Measurements from ENCODE around the gene AMHR2.
"Not testable (repeated sequence)": the region's sequence is repeated elsewhere in the genome, so short reads cannot be mapped to it uniquely, and the experiment has no call there.

AMHR2 gene

DNA sequence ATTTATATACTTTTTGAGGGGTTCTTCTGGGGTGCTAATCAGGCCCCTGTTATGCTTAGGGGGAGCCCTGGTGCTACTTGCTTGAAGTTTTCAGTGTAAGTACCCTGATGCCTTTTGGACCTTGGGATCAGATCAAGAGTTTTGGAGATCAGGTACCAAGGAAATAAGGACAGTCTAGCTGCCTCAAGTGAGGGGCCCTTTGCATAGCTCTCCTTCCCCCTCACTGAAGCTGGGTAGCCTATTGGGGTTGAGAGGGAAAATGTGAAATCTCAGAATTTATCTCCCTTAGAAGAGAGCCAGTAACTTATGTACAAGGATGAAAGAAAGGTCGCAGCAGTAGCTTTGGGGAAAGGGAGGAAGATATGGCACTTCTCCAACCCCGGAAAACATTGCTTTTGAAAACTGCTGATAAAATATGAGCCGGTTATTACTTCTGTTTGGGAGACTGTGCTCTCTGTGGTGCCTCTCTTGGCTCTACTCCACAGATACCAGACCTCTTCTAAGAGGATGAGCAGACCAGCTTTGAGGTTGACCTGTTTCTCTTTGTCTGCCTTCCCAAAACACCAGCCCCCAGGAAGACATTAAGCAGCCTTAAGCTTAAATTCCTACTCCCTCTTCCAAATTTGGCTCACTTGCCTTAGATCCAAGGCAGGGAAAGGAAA lies 8.8 kb upstream of the AMHR2 start:
- in situ Hi-C loops (cut with HindIII; ENCODE audit: low sequenced_read_pairs): no loop called here
- TF ChIP-seq, protein P1, sequence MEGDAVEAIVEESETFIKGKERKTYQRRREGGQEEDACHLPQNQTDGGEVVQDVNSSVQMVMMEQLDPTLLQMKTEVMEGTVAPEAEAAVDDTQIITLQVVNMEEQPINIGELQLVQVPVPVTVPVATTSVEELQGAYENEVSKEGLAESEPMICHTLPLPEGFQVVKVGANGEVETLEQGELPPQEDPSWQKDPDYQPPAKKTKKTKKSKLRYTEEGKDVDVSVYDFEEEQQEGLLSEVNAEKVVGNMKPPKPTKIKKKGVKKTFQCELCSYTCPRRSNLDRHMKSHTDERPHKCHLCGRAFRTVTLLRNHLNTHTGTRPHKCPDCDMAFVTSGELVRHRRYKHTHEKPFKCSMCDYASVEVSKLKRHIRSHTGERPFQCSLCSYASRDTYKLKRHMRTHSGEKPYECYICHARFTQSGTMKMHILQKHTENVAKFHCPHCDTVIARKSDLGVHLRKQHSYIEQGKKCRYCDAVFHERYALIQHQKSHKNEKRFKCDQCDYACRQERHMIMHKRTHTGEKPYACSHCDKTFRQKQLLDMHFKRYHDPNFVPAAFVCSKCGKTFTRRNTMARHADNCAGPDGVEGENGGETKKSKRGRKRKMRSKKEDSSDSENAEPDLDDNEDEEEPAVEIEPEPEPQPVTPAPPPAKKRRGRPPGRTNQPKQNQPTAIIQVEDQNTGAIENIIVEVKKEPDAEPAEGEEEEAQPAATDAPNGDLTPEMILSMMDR (IDR thresholded peaks at IDR 0.05; ENCODE audit: low read depth, low read length, missing control alignments): no peak
- H3K4me3 ChIP-seq (ENCODE audit: low read depth, low read length): no peak overlapping the region
- no peak for DNase-seq (ENCODE audit: low read depth)

DNA sequence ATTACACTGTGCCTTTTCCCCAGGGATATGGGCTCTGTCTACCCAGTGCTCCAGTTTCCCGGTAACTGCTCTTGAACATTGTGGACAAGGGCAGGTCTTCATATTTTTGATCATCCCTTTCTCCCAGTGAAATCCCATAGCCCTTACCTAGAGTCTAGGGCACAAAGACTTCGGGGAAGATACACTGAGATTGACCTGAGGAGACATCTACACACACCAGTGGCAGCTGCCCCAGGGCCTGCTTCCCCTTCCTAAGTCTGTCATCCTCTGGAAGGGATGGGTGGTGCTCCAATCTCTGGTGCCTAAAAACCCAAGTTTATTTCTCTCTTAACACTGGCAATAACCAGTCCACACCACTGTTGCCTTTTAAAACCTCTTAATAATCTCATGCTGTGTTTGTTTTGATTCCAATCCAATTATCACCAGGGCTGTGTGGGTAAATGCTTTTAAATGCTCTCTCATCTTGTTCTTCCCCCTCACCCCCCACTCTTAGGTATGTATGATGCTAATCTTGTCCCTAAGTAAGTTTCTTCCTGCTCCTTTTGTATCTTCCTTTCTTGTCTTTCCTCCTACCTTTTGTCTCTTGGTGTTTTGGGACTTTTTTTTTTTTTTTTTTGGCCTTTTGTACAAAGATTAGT lies 7.8 kb upstream of the AMHR2 start:
- DNase-seq (ENCODE audit: low read depth); in situ Hi-C loops (cut with HindIII; ENCODE audit: low sequenced_read_pairs); H3K4me3 ChIP-seq (ENCODE audit: low read depth, low read length): not testable (repeated sequence)

DNA sequence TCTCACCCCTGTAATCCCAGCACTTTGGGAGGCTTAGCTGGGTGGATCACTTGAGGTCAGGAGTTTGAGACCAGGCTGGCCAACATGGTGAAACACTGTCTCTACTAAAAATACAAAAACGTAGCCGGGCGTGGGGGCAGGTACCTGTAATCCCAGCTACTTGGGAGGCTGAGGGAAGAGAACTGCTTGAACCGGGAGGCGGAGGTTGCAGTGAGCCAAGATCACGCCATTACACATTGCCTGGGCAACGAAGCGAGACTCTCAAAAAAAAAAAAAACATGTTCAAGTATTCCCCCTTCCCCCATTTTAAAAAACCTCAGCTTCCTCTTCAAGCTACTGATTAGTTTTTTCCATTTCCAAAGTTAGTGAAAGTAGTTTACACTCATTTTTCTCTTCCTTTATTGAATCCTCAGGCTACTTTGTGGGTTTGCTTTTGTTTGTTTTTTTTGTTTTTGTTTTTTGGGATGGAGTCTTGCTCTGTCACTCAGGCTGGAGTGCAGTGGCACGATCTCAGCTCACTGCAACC lies 6.3 kb upstream of the AMHR2 start:
- H3K4me3 ChIP-seq (ENCODE audit: low read depth, low read length); in situ Hi-C loops (cut with HindIII; ENCODE audit: low sequenced_read_pairs); DNase-seq (ENCODE audit: low read depth): not testable (repeated sequence)

DNA sequence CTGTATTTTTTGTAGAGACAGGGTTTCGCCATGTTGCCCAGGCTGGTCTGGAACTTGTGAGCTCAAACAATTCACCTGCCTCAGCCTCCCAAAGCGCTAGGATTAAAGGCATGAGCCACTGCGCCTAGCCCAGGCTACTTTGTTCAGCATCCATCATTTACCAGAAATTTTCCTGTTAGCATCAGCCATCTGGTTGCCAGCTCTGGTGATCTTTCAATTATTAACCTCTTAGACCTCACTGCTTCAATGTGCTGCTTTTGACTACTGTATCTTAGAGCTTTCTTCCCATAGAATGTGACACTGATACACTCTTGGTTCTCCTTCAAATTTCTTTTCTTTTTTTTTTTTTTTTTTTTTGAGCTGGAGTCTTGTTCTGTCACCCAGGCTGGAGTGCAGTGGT lies 5.4 kb upstream of the AMHR2 start:
- TF ChIP-seq, protein P1 (IDR thresholded peaks at IDR 0.05; ENCODE audit: low read depth, low read length, missing control alignments): no peak
- no peak for DNase-seq (ENCODE audit: low read depth)
- no peak overlapping the region for H3K4me3 ChIP-seq (ENCODE audit: low read depth, low read length)
- in situ Hi-C loops (cut with HindIII; ENCODE audit: low sequenced_read_pairs): no loop called here

DNA sequence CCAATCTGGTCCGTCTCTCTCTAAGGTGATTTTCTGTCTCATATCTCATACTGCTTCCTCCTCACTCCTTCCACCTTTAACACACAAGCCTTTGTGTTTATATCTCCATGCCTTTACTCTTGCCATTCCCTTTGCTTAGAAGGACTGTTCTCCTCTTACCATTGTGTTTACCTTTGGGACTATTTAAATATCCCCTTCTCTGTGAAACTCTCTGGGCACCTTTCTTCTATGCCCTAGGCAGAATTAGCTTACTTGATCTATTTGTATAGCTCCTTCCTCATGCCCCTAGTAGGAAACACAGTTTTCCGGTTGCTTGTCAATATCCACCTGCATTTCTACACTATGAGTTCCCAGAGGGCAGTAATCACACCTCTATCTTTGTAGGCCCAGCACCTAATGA lies 3.9 kb upstream of the AMHR2 start:
- H3K4me3 ChIP-seq (ENCODE audit: low read depth, low read length): no peak overlapping the region
- in situ Hi-C loops (cut with HindIII; ENCODE audit: low sequenced_read_pairs): loop anchor here (5.0 kb wide), 1 partner anchor 72 kb away; no protein-coding TSS in a partner anchor
- TF ChIP-seq, protein P1 (IDR thresholded peaks at IDR 0.05; ENCODE audit: low read depth, low read length, missing control alignments): no peak
- DNase-seq (ENCODE audit: low read depth): no peak

DNA sequence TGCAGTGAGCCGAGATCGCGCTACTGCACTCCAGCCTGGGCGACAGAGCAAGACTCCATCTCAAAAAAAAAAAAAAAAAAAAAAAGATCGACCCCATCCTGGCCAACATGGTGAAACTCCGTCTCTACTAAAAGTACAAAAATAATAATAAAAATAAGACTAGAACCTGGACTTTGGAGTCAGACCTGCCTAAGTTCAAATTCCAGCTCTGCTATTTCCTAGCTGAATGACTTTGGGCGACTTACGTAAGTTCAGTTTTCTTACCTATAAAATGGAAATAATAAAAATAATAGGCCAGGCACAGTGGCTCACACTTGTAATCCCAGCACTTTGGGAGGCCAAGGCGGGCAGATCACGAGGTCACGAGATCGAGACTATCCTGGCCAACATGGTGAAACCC lies 1.4 kb upstream of the AMHR2 start:
- DNase-seq (ENCODE audit: low read depth); H3K4me3 ChIP-seq (ENCODE audit: low read depth, low read length): not testable (repeated sequence)
- in situ Hi-C loops (cut with HindIII; ENCODE audit: low sequenced_read_pairs): loop anchor here (5.0 kb wide), 1 partner anchor 75 kb away; no protein-coding TSS in a partner anchor

DNA sequence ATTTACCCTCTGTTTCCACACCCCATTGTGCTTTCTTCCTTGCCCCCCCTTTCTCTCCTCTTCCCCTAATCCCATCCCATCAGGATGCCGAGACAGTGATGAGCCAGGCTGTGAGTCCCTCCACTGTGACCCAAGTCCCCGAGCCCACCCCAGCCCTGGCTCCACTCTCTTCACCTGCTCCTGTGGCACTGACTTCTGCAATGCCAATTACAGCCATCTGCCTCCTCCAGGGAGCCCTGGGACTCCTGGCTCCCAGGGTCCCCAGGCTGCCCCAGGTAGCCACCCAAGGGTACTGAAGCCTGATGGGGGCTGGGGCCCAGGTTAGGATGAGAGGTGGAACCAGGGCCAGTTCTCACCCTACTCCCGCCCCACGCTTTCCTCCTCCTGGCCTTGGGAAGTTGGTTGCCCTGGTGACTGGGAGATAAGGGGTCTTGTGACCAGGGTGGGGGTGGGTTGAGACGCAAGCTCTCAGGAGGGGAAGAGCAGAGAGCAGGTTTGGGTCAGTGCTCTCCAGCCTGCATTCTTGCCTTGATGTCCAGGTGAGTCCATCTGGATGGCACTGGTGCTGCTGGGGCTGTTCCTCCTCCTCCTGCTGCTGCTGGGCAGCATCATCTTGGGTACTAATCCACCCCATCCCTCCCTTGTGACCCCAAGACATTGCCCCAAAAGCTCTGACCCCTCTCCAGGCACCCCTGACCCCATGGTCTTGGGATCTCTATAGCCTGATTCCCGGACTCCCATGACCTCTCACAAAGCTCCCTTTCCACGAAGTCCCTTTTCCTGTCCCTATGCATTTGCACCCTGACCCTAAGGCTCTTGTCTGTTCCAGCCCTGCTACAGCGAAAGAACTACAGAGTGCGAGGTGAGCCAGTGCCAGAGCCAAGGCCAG lies 1.2 kb downstream of the AMHR2 start:
- no peak overlapping the region for H3K4me3 ChIP-seq (ENCODE audit: low read depth, low read length)
- TF ChIP-seq, protein P1 (IDR thresholded peaks at IDR 0.05; ENCODE audit: low read depth, low read length, missing control alignments): no peak
- in situ Hi-C loops (cut with HindIII; ENCODE audit: low sequenced_read_pairs): loop anchor here (5.0 kb wide), 1 partner anchor 78 kb away; no protein-coding TSS in a partner anchor
- DNase-seq (ENCODE audit: low read depth): no peak
